Chondrocyte (in vitro differentiated cells): Measurements from ENCODE around the gene HLA-DRB1. TPM values are rescaled to one million over a fixed set of nuclear protein-coding genes. Genes with fewer than 3 reads are reported as not detected.

ENCODE experiments used
- DNase-seq: peaks from one replicate; pipeline ENCODE4 v3.0.0; 2021; ENCODE audit warnings: mixed read lengths, low spot score
- H3K27ac Mint-ChIP-seq: one replicate; pipeline ENCODE4 v1.8.0; 2021; ENCODE audit warnings: mild to moderate bottlenecking, moderate library complexity, mixed read lengths; ENCODE audit not compliant: unreplicated experiment
- H3K27me3 Mint-ChIP-seq: 2 replicates; pipeline ENCODE4 v1.8.0; 2021; ENCODE audit warnings: low read depth, mixed read lengths
- H3K36me3 Mint-ChIP-seq: 2 replicates; pipeline ENCODE4 v1.8.0; 2021; ENCODE audit warnings: low read depth, mixed read lengths
- H3K4me1 Mint-ChIP-seq: 2 replicates; pipeline ENCODE4 v1.8.0; 2021; ENCODE audit warnings: low read depth, mild to moderate bottlenecking, mixed read lengths
- H3K4me3 Mint-ChIP-seq: one replicate; pipeline ENCODE4 v1.8.0; 2021; ENCODE audit warnings: mild to moderate bottlenecking, moderate library complexity, mixed read lengths; ENCODE audit not compliant: unreplicated experiment
- H3K9me3 Mint-ChIP-seq: 2 replicates; pipeline ENCODE4 v1.8.0; 2021; ENCODE audit warnings: low read depth, mixed read lengths
- total RNA-seq: library from RNA; stranded (reverse); gene quantifications from 3 replicates; pipeline ENCODE4 v1.2.1, GENCODE V29; 2021
- TF ChIP-seq, protein P1 (sequence below): fragments of 200-600 bp; sonication (generic); IDR thresholded peaks from 2 replicates; pipeline ENCODE4 v1.5.0; 2021; ENCODE audit warnings: antibody characterized with exemption, mild to moderate bottlenecking, moderate library complexity

The HLA-DRB1 gene
- total RNA-seq, 1 donor from 2014 or later = not detected

GRCh38 chr6:32608362-32608761, 18.7 kb upstream of the HLA-DRB1 start:
- TF ChIP-seq, protein P1, sequence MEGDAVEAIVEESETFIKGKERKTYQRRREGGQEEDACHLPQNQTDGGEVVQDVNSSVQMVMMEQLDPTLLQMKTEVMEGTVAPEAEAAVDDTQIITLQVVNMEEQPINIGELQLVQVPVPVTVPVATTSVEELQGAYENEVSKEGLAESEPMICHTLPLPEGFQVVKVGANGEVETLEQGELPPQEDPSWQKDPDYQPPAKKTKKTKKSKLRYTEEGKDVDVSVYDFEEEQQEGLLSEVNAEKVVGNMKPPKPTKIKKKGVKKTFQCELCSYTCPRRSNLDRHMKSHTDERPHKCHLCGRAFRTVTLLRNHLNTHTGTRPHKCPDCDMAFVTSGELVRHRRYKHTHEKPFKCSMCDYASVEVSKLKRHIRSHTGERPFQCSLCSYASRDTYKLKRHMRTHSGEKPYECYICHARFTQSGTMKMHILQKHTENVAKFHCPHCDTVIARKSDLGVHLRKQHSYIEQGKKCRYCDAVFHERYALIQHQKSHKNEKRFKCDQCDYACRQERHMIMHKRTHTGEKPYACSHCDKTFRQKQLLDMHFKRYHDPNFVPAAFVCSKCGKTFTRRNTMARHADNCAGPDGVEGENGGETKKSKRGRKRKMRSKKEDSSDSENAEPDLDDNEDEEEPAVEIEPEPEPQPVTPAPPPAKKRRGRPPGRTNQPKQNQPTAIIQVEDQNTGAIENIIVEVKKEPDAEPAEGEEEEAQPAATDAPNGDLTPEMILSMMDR = peak; percentile 29
- no peak overlapping the region for H3K27ac Mint-ChIP-seq
- H3K9me3 Mint-ChIP-seq = no peaks in the 10 kb centered on the region
- H3K4me1 Mint-ChIP-seq = no peaks in the 10 kb centered on the region
- H3K4me3 Mint-ChIP-seq = no peak overlapping the region
- H3K36me3 Mint-ChIP-seq = no peaks in the 10 kb centered on the region
- peaks cover 15% of the 10 kb centered on the region for H3K27me3 Mint-ChIP-seq
- no peak for DNase-seq

GRCh38 chr6:32607988-32608298, 18.3 kb upstream of the HLA-DRB1 start:
- H3K36me3 Mint-ChIP-seq = no peaks in the 10 kb centered on the region
- H3K27ac Mint-ChIP-seq = no peak overlapping the region
- no peak overlapping the region for H3K4me3 Mint-ChIP-seq
- no peaks in the 10 kb centered on the region for H3K4me1 Mint-ChIP-seq
- no peaks in the 10 kb centered on the region for H3K9me3 Mint-ChIP-seq
- DNase-seq = no peak
- peaks cover 15% of the 10 kb centered on the region for H3K27me3 Mint-ChIP-seq
- TF ChIP-seq, protein P1 = no peak

GRCh38 chr6:32607263-32607987, 17.8 kb upstream of the HLA-DRB1 start:
- H3K4me3 Mint-ChIP-seq = no peak overlapping the region
- no peaks in the 10 kb centered on the region for H3K9me3 Mint-ChIP-seq
- no peaks in the 10 kb centered on the region for H3K4me1 Mint-ChIP-seq
- H3K27ac Mint-ChIP-seq = no peak overlapping the region
- DNase-seq = no peak
- H3K36me3 Mint-ChIP-seq = no peaks in the 10 kb centered on the region
- TF ChIP-seq, protein P1 = no peak
- peaks cover 13% of the 10 kb centered on the region for H3K27me3 Mint-ChIP-seq

DNA sequence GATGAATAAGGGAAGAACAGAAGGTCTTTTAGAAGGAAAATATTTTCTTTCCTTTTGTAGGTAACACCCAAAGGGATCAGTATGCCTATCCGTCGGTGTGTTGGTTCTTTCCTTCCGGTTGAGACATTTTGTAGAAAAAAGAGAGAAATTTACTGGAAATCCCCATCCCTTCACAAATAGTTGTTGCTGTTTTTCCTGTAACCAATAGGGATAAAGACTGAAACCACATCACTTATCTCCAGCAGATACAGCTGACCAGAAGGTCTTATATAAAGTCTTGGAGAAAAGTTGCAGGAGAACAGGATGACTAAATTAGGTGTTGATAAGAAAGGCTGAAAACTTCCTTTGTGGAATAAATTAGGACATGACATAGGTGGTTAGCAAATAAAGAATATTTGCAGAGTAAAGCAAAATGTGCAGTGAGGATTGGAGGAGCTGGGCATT, 14.8 kb upstream of the HLA-DRB1 start:
- no peak overlapping the region for H3K4me3 Mint-ChIP-seq
- H3K27ac Mint-ChIP-seq = no peak overlapping the region
- TF ChIP-seq, protein P1 = no peak

DNA sequence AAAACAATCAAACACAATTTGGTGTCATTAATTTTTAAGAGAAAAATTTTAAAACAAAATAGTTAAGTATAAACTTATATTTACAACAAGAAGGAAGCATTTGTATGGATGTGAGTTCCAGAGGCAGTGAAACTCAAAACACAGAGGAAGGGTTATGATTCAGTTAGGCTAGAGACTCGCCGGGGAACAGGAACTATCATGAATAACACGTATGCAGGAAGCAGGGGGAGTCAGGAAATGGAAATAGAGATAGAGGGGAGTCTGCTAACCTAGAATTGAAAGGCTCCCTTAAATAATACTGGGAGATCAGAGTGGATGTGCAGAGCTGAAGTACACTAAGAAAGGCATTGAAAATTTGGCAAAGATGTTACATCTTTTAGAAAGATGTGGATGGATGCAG, 14.2 kb upstream of the HLA-DRB1 start:
- TF ChIP-seq, protein P1 = no peak
- H3K27ac Mint-ChIP-seq = no peak overlapping the region
- H3K4me3 Mint-ChIP-seq = no peak overlapping the region
- H3K9me3 Mint-ChIP-seq = peaks cover 5% of the 10 kb centered on the region
- DNase-seq = no peak
- H3K36me3 Mint-ChIP-seq = no peaks in the 10 kb centered on the region
- H3K4me1 Mint-ChIP-seq = no peaks in the 10 kb centered on the region
- peaks cover 10% of the 10 kb centered on the region for H3K27me3 Mint-ChIP-seq

More for the DNA sequence above, 14.8 kb upstream of the HLA-DRB1 start:
- H3K4me1 Mint-ChIP-seq = no peaks in the 10 kb centered on the region
- no peak for DNase-seq
- peaks cover 10% of the 10 kb centered on the region for H3K27me3 Mint-ChIP-seq
- peaks cover 3% of the 10 kb centered on the region for H3K9me3 Mint-ChIP-seq
- no peaks in the 10 kb centered on the region for H3K36me3 Mint-ChIP-seq
